ENCODE results near the gene LINC01488. TPM values are rescaled to one million over a fixed set of nuclear protein-coding genes. Genes with fewer than 3 reads are reported as not detected.

Gene LINC01488
- total and polyA plus RNA-seq, 2 of the 13 experiments (the other 11 are each of a cell fraction or from before 2014, with no cell fraction given): 0.26 to 0.58 TPM

DNA sequence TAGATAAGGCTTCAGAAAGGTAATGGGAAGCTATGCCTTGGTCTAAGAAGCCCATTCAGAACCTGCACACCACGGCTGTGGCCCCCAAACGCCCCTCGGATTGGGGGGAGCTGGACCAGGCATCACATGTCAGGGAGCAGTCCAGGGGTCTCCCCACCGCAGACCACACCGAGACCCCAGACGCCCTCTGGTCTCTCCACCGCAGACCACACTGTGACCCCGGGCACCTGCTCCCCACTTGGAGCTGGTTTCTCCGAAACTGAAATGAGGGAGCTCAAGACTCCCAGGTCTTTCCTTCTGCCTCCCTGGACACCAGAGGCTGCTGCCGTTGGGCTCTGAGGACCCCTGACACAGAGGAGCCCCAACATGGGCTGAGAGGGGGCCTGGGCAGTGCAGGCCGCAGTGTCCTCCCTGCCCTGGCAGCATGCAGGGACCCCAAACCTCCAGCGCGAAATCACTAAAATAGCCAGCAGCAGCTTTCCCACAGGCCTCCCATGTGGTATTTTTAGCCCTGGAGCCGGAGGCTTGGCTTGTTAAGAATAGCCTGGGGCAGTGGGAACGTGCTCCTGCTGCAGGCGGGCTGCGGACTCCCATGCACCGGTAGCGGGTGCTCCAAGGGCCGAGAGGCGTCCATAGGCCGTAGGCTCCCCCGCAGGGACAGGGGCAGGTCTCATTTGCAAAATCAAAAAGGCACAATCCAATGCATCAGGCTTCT lies 7.7 kb downstream of the LINC01488 start:
- Histone ChIP-seq H3K9ac (ENCODE audit: insufficient read depth, low read depth, low read length) (no peak overlapping the region), H3K36me3 (replicated peaks in 1 of 2; ENCODE audit: control insufficient read depth in 1 of 2, insufficient read depth in 2 of 2, low read length in 2 of 2) (no peaks in the 10 kb centered on the region), H3K9me3 (ENCODE audit: low read length) (no peaks in the 10 kb centered on the region), H3K79me2 (ENCODE audit: insufficient read depth, low read length) (no peaks in the 10 kb centered on the region), H4K20me1 (ENCODE audit: insufficient read depth, low read length) (no peaks in the 10 kb centered on the region), H3K4me2 (ENCODE audit: low read depth, low read length) (no peak overlapping the region), H2AFZ (ENCODE audit: low read length) (no peak overlapping the region), H3K4me1 (ENCODE audit: insufficient read depth, low read length) (peaks cover 47% of the 10 kb centered on the region), H3K4me3 (replicated peaks in 1 of 3; ENCODE audit: insufficient read depth in 1 of 3, low read depth in 2 of 3, low read length in 3 of 3) (no peak overlapping the region), H3K27me3 (ENCODE audit: control insufficient read depth in 1 of 2, insufficient read depth in 2 of 2, low read length in 2 of 2) (no peaks in the 10 kb centered on the region), H3K27ac (ENCODE audit: extremely low read length, insufficient read depth, low read length) (no peak overlapping the region)
- DNase-seq (ENCODE audit: low spot score) (no peak), FAIRE-seq (no peak), ATAC-seq (no peak)
- CTCF ChIA-PET (ENCODE audit: low intra/inter-chr PET ratio, low total read pairs): no interaction called here
- WGBS (ENCODE audit: low lambda C conversion rate): 64% methylated on average over 6 of the region's 23 CpGs
- BruUV-seq (replicated peaks): no TSS peak
- in situ Hi-C loops (cut with HindIII; ENCODE audit: extremely low pct_ligation_motif_present, low pct_unique_long_range_greater_than_20kb): no loop called here
- intact Hi-C loops (cut with micrococcal nuclease; ENCODE audit: unreplicated experiment): no loop called here
- POLR2A ChIA-PET: no interaction called here
- no peak for TF ChIP-seq MXD4 (CRISPR knock-in tag; IDR thresholded peaks at IDR 0.05)
- TF ChIP-seq TGIF2 (CRISPR knock-in tag; IDR thresholded peaks at IDR 0.05): no peak
- TF ChIP-seq HHEX (CRISPR knock-in tag; IDR thresholded peaks at IDR 0.05): no peak
- TF ChIP-seq, protein P1, sequence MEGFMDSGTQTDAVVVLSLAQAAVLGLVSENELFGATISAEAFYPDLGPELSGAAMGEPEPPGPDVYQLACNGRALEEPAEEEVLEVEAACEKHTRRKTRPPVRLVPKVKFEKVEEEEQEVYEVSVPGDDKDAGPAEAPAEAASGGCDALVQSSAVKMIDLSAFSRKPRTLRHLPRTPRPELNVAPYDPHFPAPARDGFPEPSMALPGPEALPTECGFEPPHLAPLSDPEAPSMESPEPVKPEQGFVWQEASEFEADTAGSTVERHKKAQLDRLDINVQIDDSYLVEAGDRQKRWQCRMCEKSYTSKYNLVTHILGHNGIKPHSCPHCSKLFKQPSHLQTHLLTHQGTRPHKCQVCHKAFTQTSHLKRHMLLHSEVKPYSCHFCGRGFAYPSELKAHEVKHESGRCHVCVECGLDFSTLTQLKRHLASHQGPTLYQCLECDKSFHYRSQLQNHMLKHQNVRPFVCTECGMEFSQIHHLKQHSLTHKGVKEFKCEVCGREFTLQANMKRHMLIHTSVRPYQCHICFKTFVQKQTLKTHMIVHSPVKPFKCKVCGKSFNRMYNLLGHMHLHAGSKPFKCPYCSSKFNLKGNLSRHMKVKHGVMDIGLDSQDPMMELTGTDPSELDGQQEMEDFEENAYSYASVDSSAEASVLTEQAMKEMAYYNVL (CRISPR knock-in tag; IDR thresholded peaks at IDR 0.05; ENCODE audit: borderline replicate concordance): no peak
- TF ChIP-seq, protein P2, sequence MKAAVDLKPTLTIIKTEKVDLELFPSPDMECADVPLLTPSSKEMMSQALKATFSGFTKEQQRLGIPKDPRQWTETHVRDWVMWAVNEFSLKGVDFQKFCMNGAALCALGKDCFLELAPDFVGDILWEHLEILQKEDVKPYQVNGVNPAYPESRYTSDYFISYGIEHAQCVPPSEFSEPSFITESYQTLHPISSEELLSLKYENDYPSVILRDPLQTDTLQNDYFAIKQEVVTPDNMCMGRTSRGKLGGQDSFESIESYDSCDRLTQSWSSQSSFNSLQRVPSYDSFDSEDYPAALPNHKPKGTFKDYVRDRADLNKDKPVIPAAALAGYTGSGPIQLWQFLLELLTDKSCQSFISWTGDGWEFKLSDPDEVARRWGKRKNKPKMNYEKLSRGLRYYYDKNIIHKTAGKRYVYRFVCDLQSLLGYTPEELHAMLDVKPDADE (CRISPR knock-in tag; IDR thresholded peaks at IDR 0.05): no peak
- TF ChIP-seq ZNF362 (CRISPR knock-in tag; IDR thresholded peaks at IDR 0.05; ENCODE audit: borderline replicate concordance): no peak
- no peak for TF ChIP-seq ZNF605 (CRISPR knock-in tag; IDR thresholded peaks at IDR 0.05)
- no peak for TF ChIP-seq ZNF646 (CRISPR knock-in tag; IDR thresholded peaks at IDR 0.05)
- no peak for TF ChIP-seq ZBTB20 (CRISPR knock-in tag; IDR thresholded peaks at IDR 0.05; ENCODE audit: borderline replicate concordance, low read depth)
- no peak for TF ChIP-seq KDM5B (CRISPR knock-in tag; IDR thresholded peaks at IDR 0.05; ENCODE audit: borderline replicate concordance)
- TF ChIP-seq, protein P3, sequence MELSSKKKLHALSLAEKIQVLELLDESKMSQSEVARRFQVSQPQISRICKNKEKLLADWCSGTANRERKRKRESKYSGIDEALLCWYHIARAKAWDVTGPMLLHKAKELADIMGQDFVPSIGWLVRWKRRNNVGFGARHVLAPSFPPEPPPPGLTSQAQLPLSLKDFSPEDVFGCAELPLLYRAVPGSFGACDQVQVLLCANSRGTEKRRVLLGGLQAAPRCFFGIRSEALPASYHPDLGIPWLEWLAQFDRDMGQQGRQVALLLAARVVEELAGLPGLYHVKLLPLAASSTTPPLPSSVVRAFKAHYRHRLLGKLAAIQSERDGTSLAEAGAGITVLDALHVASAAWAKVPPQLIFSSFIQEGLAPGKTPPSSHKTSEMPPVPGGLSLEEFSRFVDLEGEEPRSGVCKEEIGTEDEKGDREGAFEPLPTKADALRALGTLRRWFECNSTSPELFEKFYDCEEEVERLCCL (CRISPR knock-in tag; IDR thresholded peaks at IDR 0.05; ENCODE audit: borderline replicate concordance): no peak
